ENCODE data around the gene LMBR1. TPM values are rescaled to one million over a fixed set of nuclear protein-coding genes. Genes with fewer than 3 reads are reported as not detected.

The LMBR1 gene
- total and polyA plus RNA-seq, 4 donors = 11.2 to 35.7 (median 17.9) TPM

DNA sequence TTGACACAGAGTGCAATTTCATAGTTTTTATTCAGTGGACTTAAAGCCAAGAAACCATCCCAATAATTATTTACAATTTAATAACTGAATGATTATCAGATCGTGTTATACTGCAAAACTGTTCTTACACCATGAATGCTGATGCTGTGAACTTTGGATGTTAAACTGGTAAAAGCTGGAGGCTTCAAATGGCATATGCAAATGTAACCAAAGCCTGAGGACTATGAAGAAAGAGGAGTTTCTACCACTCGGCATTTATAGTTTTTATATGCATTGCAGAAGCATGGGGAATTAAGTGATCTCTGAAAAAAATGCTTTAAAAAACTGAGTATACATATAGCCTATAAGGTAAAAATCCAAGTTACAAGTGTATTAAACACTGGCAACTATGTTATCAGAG lies 210.1 kb downstream of the LMBR1 start:
- Histone ChIP-seq H3K4me1 (ENCODE audit: control insufficient read depth in 4 of 4, insufficient read depth in 4 of 4, low read length in 3 of 4) (no peaks in the 10 kb centered on the region), H3K9ac (ENCODE audit: low read depth in 1 of 2, low read length in 2 of 2) (no peak overlapping the region), H3K36me3 (ENCODE audit: control insufficient read depth in 4 of 4, insufficient read depth in 3 of 4, low read depth in 1 of 4, low read length in 3 of 4) (peaks cover 2 to 29% (median 16%) of the 10 kb centered on the region in 4 donors), H3K9me3 (ENCODE audit: control insufficient read depth in 4 of 4, low read length in 3 of 4) (no peaks in the 10 kb centered on the region), H3K27ac (ENCODE audit: low read depth in 1 of 2, low read length in 2 of 2) (no peak overlapping the region), H3K4me3 (ENCODE audit: low read depth in 1 of 3, low read length in 3 of 3) (no peak overlapping the region), H3K27me3 (ENCODE audit: control insufficient read depth in 4 of 4, insufficient read depth in 4 of 4, low read length in 3 of 4) (no peaks in the 10 kb centered on the region)
- TF ChIP-seq MAX (IDR thresholded peaks at IDR 0.05) = no peak
- no peak for TF ChIP-seq TAF1 (conservative IDR thresholded peaks at IDR 0.05)
- TF ChIP-seq HNF4G (IDR thresholded peaks at IDR 0.05) = no peak
- no peak for TF ChIP-seq ATF3 (IDR thresholded peaks at IDR 0.05)
- no peak for TF ChIP-seq RAD21 (IDR thresholded peaks at IDR 0.05)
- no peak for TF ChIP-seq GABPA (IDR thresholded peaks at IDR 0.05 in 1 of 2, conservative IDR thresholded peaks at IDR 0.05 in 1 of 2)
- no peak for TF ChIP-seq SP1 (IDR thresholded peaks at IDR 0.05)
- TF ChIP-seq YY1 (IDR thresholded peaks at IDR 0.05) = no peak
- no peak for TF ChIP-seq RXRA (IDR thresholded peaks at IDR 0.05)
- TF ChIP-seq REST (IDR thresholded peaks at IDR 0.05) = no peak
- no peak for TF ChIP-seq FOXA1 (IDR thresholded peaks at IDR 0.05)
- TF ChIP-seq CTCF (IDR thresholded peaks at IDR 0.05; ENCODE audit: low read depth, low read length, missing input control) = no peak
- TF ChIP-seq ZBTB33 (IDR thresholded peaks at IDR 0.05) = no peak
- TF ChIP-seq EGR1 (IDR thresholded peaks at IDR 0.05; ENCODE audit: low read depth in 2 of 2) = no peak
- no peak for TF ChIP-seq FOXA2 (IDR thresholded peaks at IDR 0.05)
- DNase-seq (ENCODE audit: low spot score) = no peak
- 91% methylated on average over 2 of the region's 2 CpGs for WGBS

DNA sequence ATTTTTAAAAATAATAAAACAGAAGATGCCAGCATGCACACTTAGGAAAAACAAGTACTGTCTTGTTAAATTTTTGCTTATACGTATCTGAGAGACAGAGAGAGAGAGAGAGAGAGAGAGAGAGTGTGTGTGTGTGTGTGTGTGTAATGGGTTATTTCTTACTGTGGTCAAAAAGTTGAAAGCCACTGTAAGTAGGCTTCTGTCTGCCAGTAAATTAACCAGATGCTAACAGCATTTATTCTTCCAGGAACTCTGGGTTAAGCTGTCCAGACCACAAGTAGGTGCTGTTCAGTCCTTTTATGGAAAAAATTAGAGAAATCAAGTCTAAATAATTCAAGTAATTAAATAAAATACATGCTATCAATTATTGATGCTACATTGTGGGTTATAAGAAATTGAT lies 212.7 kb downstream of the LMBR1 start:
- WGBS = 83% methylated on average over 1 of the region's 1 CpG
- peaks cover 5 to 34% (median 25%) of the 10 kb centered on the region in 4 donors for H3K36me3 ChIP-seq (ENCODE audit: control insufficient read depth in 4 of 4, insufficient read depth in 3 of 4, low read depth in 1 of 4, low read length in 3 of 4)
- no peaks in the 10 kb centered on the region for H3K4me1 ChIP-seq (ENCODE audit: control insufficient read depth in 4 of 4, insufficient read depth in 4 of 4, low read length in 3 of 4)
- no peak overlapping the region for H3K27ac ChIP-seq (ENCODE audit: low read depth in 1 of 2, low read length in 2 of 2)
- no peak overlapping the region for H3K9ac ChIP-seq (ENCODE audit: low read depth in 1 of 2, low read length in 2 of 2)
- no peak for DNase-seq (ENCODE audit: low spot score)
- no peaks in the 10 kb centered on the region for H3K27me3 ChIP-seq (ENCODE audit: control insufficient read depth in 4 of 4, insufficient read depth in 4 of 4, low read length in 3 of 4)
- H3K9me3 ChIP-seq (ENCODE audit: control insufficient read depth in 4 of 4, low read length in 3 of 4) = no peaks in the 10 kb centered on the region
- TF ChIP-seq GABPA (IDR thresholded peaks at IDR 0.05 in 1 of 2, conservative IDR thresholded peaks at IDR 0.05 in 1 of 2) (no peak), ATF3 (IDR thresholded peaks at IDR 0.05) (no peak), JUND (IDR thresholded peaks at IDR 0.05) (no peak), FOXA2 (IDR thresholded peaks at IDR 0.05) (no peak), RAD21 (IDR thresholded peaks at IDR 0.05) (no peak), MAX (IDR thresholded peaks at IDR 0.05) (no peak), CTCF (IDR thresholded peaks at IDR 0.05; ENCODE audit: low read depth, low read length, missing input control) (no peak), FOXA1 (IDR thresholded peaks at IDR 0.05) (no peak)
- no peak overlapping the region for H3K4me3 ChIP-seq (ENCODE audit: low read depth in 1 of 3, low read length in 3 of 3)
